IMR-90 (cell line): ENCODE results near the gene TSPAN32. TPM values are rescaled to one million over a fixed set of nuclear protein-coding genes. Genes with fewer than 3 reads are reported as not detected.

Experiments used
- ATAC-seq: fragments of 200-7000 bp; cut with Tn5 transposase; 2 replicates; pipeline ENCODE4 v1.9.1; 2020; ENCODE audit warnings: low read depth, mild to moderate bottlenecking, moderate library complexity
- BruUV-seq: library from RNA; stranded (reverse); fragments of 400-500 nt; replicated peaks from 2 replicates; lab custom pipeline; 2021; lab: Mats Ljungman, UMichigan
- CTCF ChIA-PET: fragments of 300-600 bp; formaldehyde crosslinking; extraction: SDS; loops from one replicate; lab custom pipeline; 2021; ENCODE audit warnings: antibody characterized with exemption; lab: Yijun Ruan, JAX
- POLR2A ChIA-PET: fragments of 300-600 bp; sonication (Branson Sonifier 250); formaldehyde crosslinking; loops from one replicate; lab custom pipeline; 2022; ENCODE audit warnings: antibody characterized with exemption; ENCODE audit not compliant: unreplicated experiment; lab: Charles Lee
- DNase-seq: peaks from one replicate; pipeline ENCODE4 v3.0.0; 2013
- H2AFZ ChIP-seq: replicated peaks from 2 replicates; pipeline ENCODE3; 2013; ENCODE audit warnings: low read length, mild to moderate bottlenecking; ENCODE audit not compliant: poor library complexity
- H2AK5ac ChIP-seq: 2 replicates; pipeline ENCODE4 v1.6.1; 2013; ENCODE audit warnings: low read depth, low read length, inconsistent platforms
- H2AK9ac ChIP-seq: replicated peaks from 2 replicates; pipeline ENCODE3; 2013; ENCODE audit warnings: mild to moderate bottlenecking, low read depth, low read length, moderate library complexity; ENCODE audit not compliant: poor library complexity
- H2BK120ac ChIP-seq: 2 replicates; pipeline ENCODE4 v1.6.1; 2013; ENCODE audit warnings: low read depth, low read length, inconsistent platforms
- H2BK15ac ChIP-seq: 3 replicates; pipeline ENCODE4 v1.6.1; 2013; ENCODE audit warnings: low read depth, low read length, inconsistent platforms
- H2BK20ac ChIP-seq: 2 replicates; pipeline ENCODE4 v1.6.1; 2013; ENCODE audit warnings: low read depth, mild to moderate bottlenecking, inconsistent platforms, low read length, moderate library complexity
- H2BK5ac ChIP-seq: 2 replicates; pipeline ENCODE4 v1.6.1; 2013; ENCODE audit warnings: mild to moderate bottlenecking, low read depth, low read length, inconsistent platforms; ENCODE audit not compliant: poor library complexity, severe bottlenecking
- H3K14ac ChIP-seq: replicated peaks from 2 replicates; pipeline ENCODE4 v1.6.1; 2013; ENCODE audit warnings: low read depth, low read length, inconsistent platforms
- H3K18ac ChIP-seq: 2 replicates; pipeline ENCODE4 v1.6.1; 2013; ENCODE audit warnings: low read depth, low read length, control low read depth
- H3K23ac ChIP-seq: 2 replicates; pipeline ENCODE4 v1.6.1; 2013; ENCODE audit warnings: low read depth, low read length, inconsistent platforms
- H3K27ac ChIP-seq: 2 replicates; pipeline ENCODE4 v1.5.1; 2013; ENCODE audit warnings: mild to moderate bottlenecking, control low read depth, low read length; ENCODE audit not compliant: insufficient read depth
- H3K27me3 ChIP-seq: 2 replicates; pipeline ENCODE4 v1.6.1; 2013; ENCODE audit warnings: low read length; ENCODE audit not compliant: control insufficient read depth, insufficient read depth
- H3K36me3 ChIP-seq: 2 replicates; pipeline ENCODE4 v1.6.1; 2013; ENCODE audit warnings: low read length, mixed read lengths; ENCODE audit not compliant: control insufficient read depth, insufficient read depth
- H3K4ac ChIP-seq: 2 replicates; pipeline ENCODE4 v1.6.1; 2013; ENCODE audit warnings: low read depth, low read length, inconsistent platforms
- H3K4me1 ChIP-seq: 2 replicates; pipeline ENCODE4 v1.6.1; 2013; ENCODE audit warnings: low read length, mixed read lengths; ENCODE audit not compliant: control insufficient read depth, insufficient read depth
- H3K4me2 ChIP-seq: 2 replicates; pipeline ENCODE4 v1.6.1; 2013; ENCODE audit warnings: low read depth, mild to moderate bottlenecking, control low read depth, low read length, moderate library complexity
- H3K4me3 ChIP-seq: 2 replicates; pipeline ENCODE4 v1.5.1; 2013; ENCODE audit warnings: low read depth, mild to moderate bottlenecking, control low read depth, low read length, moderate library complexity; ENCODE audit not compliant: insufficient read depth
- H3K56ac ChIP-seq: 2 replicates; pipeline ENCODE4 v1.6.1; 2013; ENCODE audit warnings: low read length, inconsistent platforms; ENCODE audit not compliant: insufficient read depth; ENCODE audit errors: extremely low read depth
- H3K79me1 ChIP-seq, 2 experiments: 2 replicates each; pipeline ENCODE4 v1.6.1; 2013; ENCODE audit warnings: low read length in 2 of 2, inconsistent platforms in 1 of 2, low read depth in 1 of 2
- H3K9ac ChIP-seq: 2 replicates; pipeline ENCODE4 v1.6.1; 2013; ENCODE audit warnings: low read depth, low read length, control low read depth
- H3K9me1 ChIP-seq: 2 replicates; pipeline ENCODE4 v1.6.1; 2013; ENCODE audit warnings: low read length, inconsistent platforms; ENCODE audit not compliant: insufficient read depth
- H3K9me3 ChIP-seq: 2 replicates; pipeline ENCODE4 v1.6.1; 2013; ENCODE audit warnings: low read length; ENCODE audit not compliant: control insufficient read depth, insufficient read depth
- H4K20me1 ChIP-seq: 2 replicates; pipeline ENCODE4 v1.6.1; 2013; ENCODE audit warnings: low read length, inconsistent platforms; ENCODE audit not compliant: insufficient read depth
- H4K5ac ChIP-seq: 2 replicates; pipeline ENCODE4 v1.6.1; 2013; ENCODE audit warnings: mild to moderate bottlenecking, low read depth, low read length, control low read depth
- H4K8ac ChIP-seq, 2 experiments: 2 replicates each; pipeline ENCODE4 v1.6.1; 2013; ENCODE audit warnings: low read depth in 2 of 2, low read length in 2 of 2, control low read depth in 1 of 2, inconsistent platforms in 1 of 2
- H4K91ac ChIP-seq: 2 replicates; pipeline ENCODE4 v1.6.1; 2013; ENCODE audit warnings: low read depth, low read length, inconsistent platforms; ENCODE audit not compliant: insufficient read depth
- BHLHE40 ChIP-seq: fragments of 150-350 bp; IDR thresholded peaks from 2 replicates; pipeline ENCODE4 v1.6.1; 2016; ENCODE audit warnings: mild to moderate bottlenecking, low read depth, low read length
- CEBPB ChIP-seq: IDR thresholded peaks from 2 replicates; pipeline ENCODE4 v1.6.1; 2012; ENCODE audit warnings: low read depth, low read length, improper control_type of control experiment
- CHD1 ChIP-seq: IDR thresholded peaks from 2 replicates; pipeline ENCODE4 v1.6.1; 2012; ENCODE audit warnings: low read depth, low read length, improper control_type of control experiment
- FOS ChIP-seq: fragments of 150-350 bp; IDR thresholded peaks from 2 replicates; pipeline ENCODE4 v1.6.1; 2016; ENCODE audit warnings: low read depth, low read length
- MAFK ChIP-seq: IDR thresholded peaks from 2 replicates; pipeline ENCODE4 v1.6.1; 2012; ENCODE audit warnings: low read depth, low read length, improper control_type of control experiment
- MAZ ChIP-seq: IDR thresholded peaks from 2 replicates; pipeline ENCODE4 v1.6.1; 2012; ENCODE audit warnings: low read depth, mild to moderate bottlenecking, low read length, improper control_type of control experiment, moderate library complexity, borderline replicate concordance
- NFE2L2 ChIP-seq: fragments of 150-350 bp; IDR thresholded peaks from 2 replicates; pipeline ENCODE4 v1.6.1; 2016; ENCODE audit warnings: low read depth, mild to moderate bottlenecking, low read length
- RAD21 ChIP-seq: IDR thresholded peaks from 2 replicates; pipeline ENCODE4 v1.6.1; 2012; ENCODE audit warnings: low read length, improper control_type of control experiment
- RCOR1 ChIP-seq: IDR thresholded peaks from 2 replicates; pipeline ENCODE4 v1.6.1; 2012; ENCODE audit warnings: mild to moderate bottlenecking, low read length, improper control_type of control experiment; ENCODE audit not compliant: insufficient replicate concordance
- RFX5 ChIP-seq: IDR thresholded peaks from 2 replicates; pipeline ENCODE4 v1.8.0; 2012; ENCODE audit warnings: low read depth, mild to moderate bottlenecking, low read length, moderate library complexity
- SMC3 ChIP-seq: fragments of 150-350 bp; IDR thresholded peaks from 2 replicates; pipeline ENCODE4 v1.6.1; 2016; ENCODE audit warnings: low read depth, mild to moderate bottlenecking, antibody characterized with exemption, low read length, moderate library complexity
- WGBS, 2 experiments: methylation state at CpG; one replicate each; pipeline versions ENCODE4 v1.1.5 to v1.1.7; 2013; ENCODE audit warnings: missing lambda C conversion rate in 2 of 2; ENCODE audit not compliant: insufficient read length in 1 of 2; ENCODE audit errors: extremely low coverage in 2 of 2; 5-methylcytosine and 5-hydroxymethylcytosine counted together
- dilution Hi-C: fragments of 300-500 bp; cut with HindIII; formaldehyde crosslinking; loops from one replicate; pipeline ENCODE4 v1.14.3; 2018; ENCODE audit warnings: low sequenced_read_pairs; ENCODE audit not compliant: unreplicated experiment
- in situ Hi-C: fragments of 300-500 bp; cut with MboI; formaldehyde crosslinking; loops from 3 replicates; pipeline ENCODE4 v1.14.3; 2019; ENCODE audit warnings: low sequenced_read_pairs, inconsistent platforms, mixed read lengths
- intact Hi-C: fragments of 100-400 bp; cut with micrococcal nuclease; formaldehyde crosslinking; loops from 2 replicates; pipeline ENCODE4 v1.10.0; 2022
- polyA plus RNA-seq, 3 experiments: library from polyadenylated mRNA; depleted of rRNA; stranded (reverse); fragments of >200 nt; gene quantifications; 2 replicates each; pipeline ENCODE4 v1.2.3, GENCODE V29; 2012; ENCODE audit warnings: low replicate concordance in 1 of 3
- total RNA-seq: library from RNA; depleted of rRNA; stranded (reverse); fragments of >200 nt; gene quantifications from 2 replicates; pipeline ENCODE4 v1.2.3, GENCODE V29; 2012
- TF ChIP-seq, protein P1 (sequence below): conservative IDR thresholded peaks from 2 replicates; pipeline ENCODE4 v1.5.1; 2012; ENCODE audit warnings: mild to moderate bottlenecking, low read depth, low read length, improper control_type of control experiment
- TF ChIP-seq, protein P2 (sequence below): fragments of 150-350 bp; IDR thresholded peaks from 2 replicates; pipeline ENCODE4 v1.6.1; 2017; ENCODE audit warnings: mild to moderate bottlenecking, antibody characterized with exemption, low read length, low read depth

The TSPAN32 gene
- total and polyA plus RNA-seq, 2 of the 4 experiments (the other 2 are of a cell fraction): 0.07 TPM; not detected in 1

DNA sequence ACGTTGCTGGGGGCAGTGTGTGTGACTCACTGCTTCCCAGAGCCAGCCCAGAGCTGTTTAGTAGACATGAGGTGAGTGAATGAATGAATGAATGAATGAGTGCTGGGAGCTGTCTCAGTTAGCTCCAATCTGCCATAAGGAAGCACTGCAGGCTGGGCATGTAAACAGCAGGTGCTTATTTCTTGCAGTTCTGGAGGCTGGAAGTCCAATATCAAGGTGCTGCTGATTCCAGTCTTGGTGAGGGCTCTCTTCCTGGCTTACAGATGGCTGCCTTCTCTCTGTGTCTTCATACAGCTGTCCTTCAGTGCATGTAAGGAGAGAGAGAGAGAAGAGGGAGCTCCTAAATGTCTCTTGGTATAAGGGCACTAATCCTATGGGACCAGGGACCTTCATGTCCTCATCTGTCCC, 4.2 kb upstream of the TSPAN32 start:
- Histone ChIP-seq H3K9me1 (no peaks in the 10 kb centered on the region), H2AK5ac (no peak overlapping the region), H4K20me1 (no peaks in the 10 kb centered on the region), H3K36me3 (no peaks in the 10 kb centered on the region), H2BK15ac (no peak overlapping the region), H2AK9ac (no peak overlapping the region), H3K4me2 (no peak overlapping the region), H2AFZ (no peak overlapping the region), H3K4me3 (no peak overlapping the region), H3K18ac (no peak overlapping the region), H3K23ac (no peak overlapping the region), H3K27ac (no peak overlapping the region), H4K5ac (no peak overlapping the region), H2BK5ac (no peak overlapping the region), H3K4ac (no peak overlapping the region), H2BK120ac (no peak overlapping the region), H3K79me1 (no peaks in the 10 kb centered on the region), H3K4me1 (no peaks in the 10 kb centered on the region), H2BK20ac (no peak overlapping the region), H3K9me3 (no peaks in the 10 kb centered on the region), H4K91ac (no peak overlapping the region), H4K8ac (no peak overlapping the region), H3K27me3 (peaks cover 29% of the 10 kb centered on the region), H3K9ac (no peak overlapping the region), H3K14ac (no peak overlapping the region), H3K56ac (no peak overlapping the region)
- WGBS, 2 experiments: no CpG with 5 or more reads among the region's 1 CpG
- TF ChIP-seq, protein P1, sequence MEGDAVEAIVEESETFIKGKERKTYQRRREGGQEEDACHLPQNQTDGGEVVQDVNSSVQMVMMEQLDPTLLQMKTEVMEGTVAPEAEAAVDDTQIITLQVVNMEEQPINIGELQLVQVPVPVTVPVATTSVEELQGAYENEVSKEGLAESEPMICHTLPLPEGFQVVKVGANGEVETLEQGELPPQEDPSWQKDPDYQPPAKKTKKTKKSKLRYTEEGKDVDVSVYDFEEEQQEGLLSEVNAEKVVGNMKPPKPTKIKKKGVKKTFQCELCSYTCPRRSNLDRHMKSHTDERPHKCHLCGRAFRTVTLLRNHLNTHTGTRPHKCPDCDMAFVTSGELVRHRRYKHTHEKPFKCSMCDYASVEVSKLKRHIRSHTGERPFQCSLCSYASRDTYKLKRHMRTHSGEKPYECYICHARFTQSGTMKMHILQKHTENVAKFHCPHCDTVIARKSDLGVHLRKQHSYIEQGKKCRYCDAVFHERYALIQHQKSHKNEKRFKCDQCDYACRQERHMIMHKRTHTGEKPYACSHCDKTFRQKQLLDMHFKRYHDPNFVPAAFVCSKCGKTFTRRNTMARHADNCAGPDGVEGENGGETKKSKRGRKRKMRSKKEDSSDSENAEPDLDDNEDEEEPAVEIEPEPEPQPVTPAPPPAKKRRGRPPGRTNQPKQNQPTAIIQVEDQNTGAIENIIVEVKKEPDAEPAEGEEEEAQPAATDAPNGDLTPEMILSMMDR: no peak
- TF ChIP-seq CHD1 (no peak), FOS (no peak), RAD21 (no peak), NFE2L2 (no peak), MAFK (no peak), BHLHE40 (no peak), CEBPB (no peak), RFX5 (no peak), MAZ (no peak), SMC3 (no peak), RCOR1 (no peak)
- TF ChIP-seq, protein P2, sequence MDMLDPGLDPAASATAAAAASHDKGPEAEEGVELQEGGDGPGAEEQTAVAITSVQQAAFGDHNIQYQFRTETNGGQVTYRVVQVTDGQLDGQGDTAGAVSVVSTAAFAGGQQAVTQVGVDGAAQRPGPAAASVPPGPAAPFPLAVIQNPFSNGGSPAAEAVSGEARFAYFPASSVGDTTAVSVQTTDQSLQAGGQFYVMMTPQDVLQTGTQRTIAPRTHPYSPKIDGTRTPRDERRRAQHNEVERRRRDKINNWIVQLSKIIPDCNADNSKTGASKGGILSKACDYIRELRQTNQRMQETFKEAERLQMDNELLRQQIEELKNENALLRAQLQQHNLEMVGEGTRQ: no peak
- BruUV-seq: no TSS peak
- ATAC-seq (no peak), DNase-seq (no peak)
- in situ Hi-C loops: no loop called here
- dilution Hi-C loops: no loop called here
- CTCF ChIA-PET: no interaction called here
- intact Hi-C loops: no loop called here
- POLR2A ChIA-PET: no interaction called here
